NCI-H2196 treated with DMSO at 0.1 percent for 48 hours (cell line): ENCODE results near the gene ENOX1.

Experiments used
- DNase-seq: peaks from one replicate; lab custom pipeline; 2025; ENCODE audit not compliant: unreplicated experiment; lab: John Stamatoyannopoulos, UW

The ENOX1 gene

GRCh38 chr13:43401361-43401760 lies 385.4 kb downstream of the ENOX1 start:
- no peak for DNase-seq

GRCh38 chr13:43397111-43397510 lies 389.7 kb downstream of the ENOX1 start:
- DNase-seq = no peak

GRCh38 chr13:43391036-43391435 lies 395.7 kb downstream of the ENOX1 start:
- DNase-seq = no peak

GRCh38 chr13:43390619-43391018 lies 396.2 kb downstream of the ENOX1 start:
- DNase-seq = no peak

- DNase-seq = no peak
Measured at GRCh38 chr13:43389983-43390382, 396.8 kb downstream of the ENOX1 start.

- no peak for DNase-seq
Measured at GRCh38 chr13:43389573-43389972, 397.2 kb downstream of the ENOX1 start.

GRCh38 chr13:43388282-43389034 lies 398.3 kb downstream of the ENOX1 start:
- no peak for DNase-seq

- no peak for DNase-seq
Measured at GRCh38 chr13:43387880-43388279, 398.9 kb downstream of the ENOX1 start.

- DNase-seq = no peak
Measured at GRCh38 chr13:43383498-43384165, 403.1 kb downstream of the ENOX1 start.

- no peak for DNase-seq
Measured at GRCh38 chr13:43379738-43380137, 407.0 kb downstream of the ENOX1 start.

- DNase-seq = no peak
Measured at GRCh38 chr13:43377973-43378372, 408.8 kb downstream of the ENOX1 start.

- DNase-seq = no peak
Measured at GRCh38 chr13:43377149-43377548, 409.6 kb downstream of the ENOX1 start.

GRCh38 chr13:43376596-43376995 lies 410.2 kb downstream of the ENOX1 start:
- DNase-seq = no peak

GRCh38 chr13:43375797-43376465 lies 410.8 kb downstream of the ENOX1 start:
- no peak for DNase-seq

GRCh38 chr13:43374621-43375020 lies 412.2 kb downstream of the ENOX1 start:
- no peak for DNase-seq

- DNase-seq = no peak
Measured at GRCh38 chr13:43373400-43373799, 413.4 kb downstream of the ENOX1 start.

- no peak for DNase-seq
Measured at GRCh38 chr13:43370842-43371241, 415.9 kb downstream of the ENOX1 start.

GRCh38 chr13:43369319-43369718 lies 417.5 kb downstream of the ENOX1 start:
- no peak for DNase-seq

- no peak for DNase-seq
Measured at GRCh38 chr13:43368003-43368402, 418.8 kb downstream of the ENOX1 start.

GRCh38 chr13:43365039-43365344 lies 421.8 kb downstream of the ENOX1 start:
- no peak for DNase-seq

GRCh38 chr13:43364210-43365038 lies 422.3 kb downstream of the ENOX1 start:
- DNase-seq = no peak
